Medulla oblongata (tissue), 1 donor: ENCODE data around the gene ALKBH8.
A peak's percentile ranks its signal among the peaks of the same experiment; 100 is the strongest.
"Not testable (repeated sequence)": the region's sequence is repeated elsewhere in the genome, so short reads cannot be mapped to it uniquely, and the experiment has no call there.

ENCODE experiments used
- DNase-seq: peaks from one replicate; pipeline ENCODE4 v3.0.0-alpha.2; 2015; ENCODE audit errors: extremely low spot score

The ALKBH8 gene

DNA sequence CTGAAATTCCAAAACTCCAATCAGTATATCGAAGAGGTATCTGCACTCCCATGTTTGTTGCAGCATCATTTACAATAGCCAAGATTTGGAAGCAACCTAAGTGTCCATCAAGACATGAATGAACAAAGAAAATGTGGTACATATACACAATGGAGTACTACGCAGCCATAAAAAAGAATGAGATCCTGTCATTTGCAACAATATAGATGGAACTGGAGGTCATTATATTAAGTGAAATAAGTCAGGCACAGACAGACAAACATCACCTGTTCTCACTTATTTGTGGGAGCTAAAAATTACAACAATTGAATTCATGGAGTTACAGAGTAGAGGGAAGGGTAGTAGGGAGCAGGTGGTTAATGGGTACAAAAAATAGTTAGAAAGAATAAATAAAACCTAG, 13.6 kb upstream of the ALKBH8 start:
- not testable (repeated sequence) for DNase-seq

DNA sequence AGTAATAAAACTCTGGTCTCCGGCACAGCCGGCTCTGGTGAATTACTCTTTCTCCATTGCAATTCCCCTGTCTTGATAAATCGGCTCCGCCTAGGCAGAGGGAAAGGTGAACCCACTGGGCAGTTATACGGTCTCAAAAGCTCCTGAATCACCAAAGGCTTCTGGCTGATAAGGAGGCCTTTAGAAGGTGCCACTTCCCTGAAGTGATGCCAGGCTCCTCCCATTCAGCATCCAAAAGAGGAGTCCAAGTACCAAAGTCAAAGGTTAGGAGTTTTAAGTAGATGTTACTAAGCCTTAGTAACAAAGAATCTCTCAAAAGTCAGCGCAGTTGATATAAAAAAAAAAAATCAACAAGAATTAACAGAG, 11.8 kb upstream of the ALKBH8 start:
- DNase-seq, result no peak

DNA sequence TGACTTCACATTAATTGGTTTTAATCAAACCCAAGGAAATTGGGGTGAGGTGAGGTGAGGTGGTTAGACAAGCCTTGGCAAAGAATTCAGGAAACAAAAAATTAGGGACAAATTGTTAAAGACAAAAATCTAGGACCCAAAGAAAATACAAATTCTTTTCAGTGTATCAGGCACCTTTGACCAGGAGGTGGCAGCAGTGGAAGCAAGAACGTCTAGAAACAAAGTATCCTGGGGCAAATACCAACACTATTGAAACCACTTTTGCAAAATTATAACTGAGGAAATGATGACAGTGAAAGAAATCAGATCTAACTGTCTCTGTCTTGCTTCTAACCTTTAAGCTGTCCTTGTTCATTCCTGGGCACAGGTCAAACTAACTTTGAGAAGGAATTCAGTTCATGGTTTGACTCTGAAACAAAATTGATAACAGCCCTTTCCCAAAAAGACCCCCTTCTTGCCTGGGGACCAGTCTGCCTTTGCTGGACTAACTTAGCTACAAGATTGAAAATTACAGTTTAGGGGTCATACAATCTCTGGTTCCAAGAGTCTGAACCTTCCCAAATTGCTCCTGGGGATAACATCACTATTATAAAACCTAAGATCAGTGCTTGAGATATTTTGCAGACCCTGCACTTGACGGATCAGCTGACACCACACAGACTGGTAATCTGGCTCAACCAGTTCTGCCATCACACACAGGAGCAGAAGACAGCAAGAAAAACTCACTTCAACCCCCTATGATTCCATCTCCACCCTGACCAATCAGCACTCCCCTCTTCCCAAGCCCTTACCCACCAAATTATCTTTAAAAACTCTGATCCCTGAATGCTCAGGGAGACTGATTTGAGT, 11.2 kb upstream of the ALKBH8 start:
- peak; percentile 63 for DNase-seq

DNA sequence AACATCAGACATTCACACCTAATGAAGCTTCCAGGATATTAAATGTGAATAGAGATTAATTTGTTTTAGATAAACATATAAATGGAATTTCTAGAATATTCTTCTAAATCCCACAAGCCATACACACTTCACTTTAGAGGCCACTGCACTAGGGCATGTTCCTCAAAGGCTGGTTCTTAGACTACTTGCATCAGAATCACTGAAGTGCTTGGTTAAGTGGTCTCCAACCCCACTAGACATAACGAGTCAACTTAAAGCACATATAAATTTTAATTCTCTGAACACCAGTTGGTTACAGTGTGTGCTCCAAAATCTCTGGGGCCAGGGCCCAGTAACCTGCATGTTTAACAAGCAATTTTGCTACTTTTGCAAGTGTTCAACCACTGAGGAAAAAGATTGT, 7.9 kb upstream of the ALKBH8 start:
- no peak for DNase-seq

DNA sequence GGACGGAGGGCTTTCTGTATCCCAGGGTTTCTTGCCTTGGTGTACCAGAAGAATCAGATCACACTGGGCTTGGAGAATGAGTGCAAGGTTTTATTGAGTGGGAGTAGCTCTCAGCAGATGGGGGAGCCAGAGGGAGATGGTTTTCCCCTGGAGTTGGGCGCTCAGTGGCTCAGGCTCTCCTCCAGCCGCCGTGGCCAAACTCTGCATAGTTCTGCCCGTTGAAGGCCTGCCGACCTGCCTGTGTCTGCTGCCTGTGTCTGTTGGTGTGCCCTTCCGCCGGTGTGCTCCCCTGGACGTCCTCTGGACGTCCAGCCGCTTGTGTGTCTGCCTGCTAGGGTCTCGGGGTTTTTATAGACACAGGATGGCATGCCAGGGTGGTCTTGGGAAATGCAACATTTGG, 4.5 kb upstream of the ALKBH8 start:
- DNase-seq, result no peak

DNA sequence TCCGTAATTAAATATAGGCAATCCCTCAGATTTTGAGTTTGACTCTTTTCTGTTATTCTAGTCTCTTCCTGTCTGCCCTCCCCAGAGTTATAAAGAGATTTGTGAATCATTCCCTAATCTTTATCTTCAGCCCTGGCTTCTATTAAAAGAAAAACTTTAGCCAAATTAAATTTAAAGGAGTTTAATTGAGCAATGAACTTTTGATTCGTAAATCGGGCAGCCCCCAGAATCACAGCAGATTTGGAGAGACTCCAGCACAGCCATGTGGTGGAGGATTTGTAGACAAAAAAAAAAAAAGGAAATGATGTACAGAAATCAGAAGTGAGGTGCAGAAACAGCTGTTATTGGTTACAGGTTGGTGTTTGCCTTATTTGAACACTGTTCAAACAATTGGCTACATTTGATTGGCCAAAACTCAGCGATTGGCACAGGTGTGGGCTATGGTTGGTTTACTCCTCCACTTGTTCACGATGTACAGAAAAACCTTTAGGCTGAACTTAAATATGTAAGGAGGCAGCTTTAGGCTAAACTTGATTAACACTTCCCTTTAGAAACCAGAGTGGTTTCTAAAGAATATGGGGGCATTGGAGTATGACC, 2.3 kb upstream of the ALKBH8 start:
- no peak for DNase-seq

DNA sequence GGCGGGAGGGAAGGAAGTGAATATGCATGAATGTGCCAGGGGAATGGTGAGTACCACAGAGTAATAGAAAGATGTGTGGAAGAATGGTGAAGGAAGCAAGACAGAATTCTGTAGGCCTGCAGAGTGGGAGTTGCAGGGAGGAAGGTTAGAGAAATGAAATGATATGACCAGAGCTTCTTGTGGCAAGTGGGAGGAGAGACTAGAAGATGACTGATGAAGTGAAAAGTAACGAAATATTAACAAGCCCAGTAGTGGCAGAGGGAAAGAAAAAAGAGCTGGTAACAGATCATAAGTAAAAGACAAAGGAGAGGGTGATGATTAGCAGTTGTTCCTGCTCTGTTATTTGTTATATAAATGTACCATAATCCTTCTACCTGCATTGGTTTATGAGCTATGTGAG, 1.0 kb upstream of the ALKBH8 start:
- DNase-seq, result no peak

DNA sequence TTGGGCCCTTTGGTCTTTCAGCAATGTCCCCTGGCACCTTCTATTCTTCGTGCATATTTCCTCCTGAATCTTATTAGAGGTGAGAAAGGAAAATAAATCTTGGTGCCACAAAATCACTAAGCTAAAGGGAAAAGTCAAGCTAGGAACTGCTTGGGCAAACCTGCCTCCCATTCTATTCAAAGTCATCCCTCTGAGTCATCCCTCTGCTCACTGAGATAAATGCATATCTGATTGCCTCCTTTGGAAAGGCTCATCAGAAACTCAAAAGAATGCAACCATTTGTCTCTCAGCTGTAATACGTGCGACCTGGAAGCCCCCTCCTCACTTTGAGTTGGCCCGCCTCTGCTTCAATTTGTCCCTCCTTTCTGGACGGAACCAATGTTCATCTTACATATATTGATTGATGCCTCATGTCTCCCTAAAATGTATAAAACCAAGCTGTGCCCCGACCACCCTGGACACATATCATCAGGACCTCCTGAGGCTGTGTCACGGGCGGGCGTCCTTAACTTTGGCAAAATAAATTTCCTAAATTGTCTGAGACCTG, 493 bp upstream of the ALKBH8 start:
- not testable (repeated sequence) for DNase-seq

DNA sequence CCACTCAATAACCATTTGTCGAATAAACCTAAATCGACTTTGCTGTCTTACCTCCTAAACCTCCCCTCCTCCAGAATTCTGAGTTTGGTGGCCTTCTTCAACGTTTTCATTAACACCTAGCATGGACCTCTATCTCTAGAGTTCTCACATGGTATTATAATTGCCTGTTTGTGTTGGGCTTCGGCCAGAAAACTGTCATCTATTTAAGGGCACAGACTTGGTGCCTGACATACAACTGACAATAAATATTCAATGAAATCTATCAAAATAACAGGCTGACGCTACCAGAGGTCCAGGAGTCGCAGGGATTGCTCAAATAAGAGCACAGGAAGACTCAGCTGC, 687 bp downstream of the ALKBH8 start:
- DNase-seq, result peak; percentile 21

DNA sequence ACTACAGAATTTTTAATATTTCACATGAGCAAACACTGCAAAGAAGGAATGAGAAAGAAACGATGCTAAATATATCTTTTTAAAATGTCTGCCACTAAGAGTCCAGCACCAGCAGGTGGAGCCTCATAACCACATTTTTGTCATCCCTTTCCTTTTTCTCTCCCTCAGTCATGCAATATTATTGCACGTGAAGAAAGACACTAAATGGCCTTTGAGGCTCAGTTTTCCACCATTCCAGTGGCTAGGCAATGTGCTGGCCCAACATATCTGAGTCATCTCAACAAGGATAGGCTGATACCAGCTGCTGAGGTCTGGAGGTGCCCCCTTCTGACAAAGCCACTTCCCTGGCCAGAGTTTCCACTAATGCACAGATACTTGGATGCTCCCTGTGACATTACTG, 1.8 kb downstream of the ALKBH8 start:
- peak; percentile 45 for DNase-seq

DNA sequence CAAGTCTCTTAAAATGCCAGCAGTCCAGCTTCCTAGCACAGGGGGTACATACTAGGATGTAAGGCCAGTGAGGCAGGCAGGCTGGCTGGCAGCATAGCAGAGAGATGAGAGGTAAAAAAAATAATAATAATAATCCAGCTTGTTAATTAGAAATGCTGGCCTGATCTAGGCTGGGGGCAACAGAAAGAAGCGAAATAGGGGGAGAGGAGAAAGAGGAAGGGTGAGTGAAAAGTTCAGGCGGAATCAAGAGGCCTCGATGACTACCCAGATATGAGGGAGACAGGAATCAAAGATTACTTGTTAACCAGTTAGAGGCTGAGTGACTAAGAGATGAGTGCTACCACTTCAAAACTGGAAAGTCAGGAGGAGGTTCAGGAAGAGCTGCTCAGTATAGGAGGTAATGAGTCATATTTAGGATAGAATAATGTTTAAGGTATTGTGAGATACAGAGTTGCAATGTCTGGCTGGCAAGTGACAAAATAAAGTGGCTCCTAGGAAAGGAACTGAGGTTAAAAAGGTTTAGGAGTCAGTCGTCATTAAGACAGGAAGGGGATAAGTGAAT, 2.8 kb downstream of the ALKBH8 start:
- no peak for DNase-seq

DNA sequence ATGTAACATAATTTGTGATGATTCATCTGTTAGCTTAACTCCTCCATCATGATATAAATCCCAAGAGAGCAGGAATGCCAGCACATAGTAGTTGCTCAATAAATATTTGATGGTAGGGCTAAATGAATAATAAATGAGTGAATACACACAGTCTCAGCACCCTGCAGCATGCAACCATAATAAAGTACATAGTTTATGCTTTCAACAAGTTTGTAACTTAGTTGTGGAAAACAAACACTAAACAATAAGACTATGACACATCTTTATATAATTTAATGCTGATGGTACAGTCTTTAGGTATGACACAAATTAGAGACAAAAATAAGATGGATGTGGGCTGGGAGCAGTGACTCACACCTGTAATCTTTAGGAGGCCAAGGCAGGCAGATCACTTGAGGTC, 3.8 kb downstream of the ALKBH8 start:
- DNase-seq, result no peak

DNA sequence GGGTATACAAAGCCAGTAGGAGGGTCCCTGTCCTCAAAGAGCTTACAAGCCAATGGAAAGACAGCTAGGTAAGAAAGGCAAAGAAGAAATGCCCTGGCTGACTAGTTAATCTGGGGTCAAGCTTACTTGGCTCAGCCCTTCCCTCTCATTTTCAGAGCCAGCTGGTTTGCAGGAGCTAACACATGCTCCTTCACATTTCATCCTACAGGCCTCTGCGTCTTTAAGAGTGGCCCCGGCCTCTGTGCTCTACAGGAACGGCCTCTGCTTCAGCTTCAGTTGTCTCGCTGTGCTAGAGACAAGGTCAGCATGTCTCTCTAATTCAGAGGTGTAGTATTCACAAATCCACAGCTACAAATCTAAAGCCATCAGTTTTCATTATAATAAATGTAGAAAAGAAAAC, 15.2 kb downstream of the ALKBH8 start:
- no peak for DNase-seq

DNA sequence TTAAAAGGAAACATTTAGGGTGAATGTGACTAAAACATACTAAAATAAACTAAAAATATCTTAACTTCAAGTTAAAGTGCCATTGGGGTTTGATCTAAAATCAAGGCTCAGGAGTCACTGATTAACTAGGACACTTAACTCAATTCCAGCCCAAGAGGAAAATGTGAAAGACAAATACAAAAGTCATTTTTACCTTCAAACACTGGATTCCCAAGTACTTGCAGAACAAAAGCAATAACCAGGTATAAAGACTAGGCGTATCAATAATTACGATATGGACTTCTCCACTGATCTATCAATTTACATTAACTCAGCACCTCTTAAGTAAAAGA, 15.6 kb downstream of the ALKBH8 start:
- DNase-seq, result no peak

DNA sequence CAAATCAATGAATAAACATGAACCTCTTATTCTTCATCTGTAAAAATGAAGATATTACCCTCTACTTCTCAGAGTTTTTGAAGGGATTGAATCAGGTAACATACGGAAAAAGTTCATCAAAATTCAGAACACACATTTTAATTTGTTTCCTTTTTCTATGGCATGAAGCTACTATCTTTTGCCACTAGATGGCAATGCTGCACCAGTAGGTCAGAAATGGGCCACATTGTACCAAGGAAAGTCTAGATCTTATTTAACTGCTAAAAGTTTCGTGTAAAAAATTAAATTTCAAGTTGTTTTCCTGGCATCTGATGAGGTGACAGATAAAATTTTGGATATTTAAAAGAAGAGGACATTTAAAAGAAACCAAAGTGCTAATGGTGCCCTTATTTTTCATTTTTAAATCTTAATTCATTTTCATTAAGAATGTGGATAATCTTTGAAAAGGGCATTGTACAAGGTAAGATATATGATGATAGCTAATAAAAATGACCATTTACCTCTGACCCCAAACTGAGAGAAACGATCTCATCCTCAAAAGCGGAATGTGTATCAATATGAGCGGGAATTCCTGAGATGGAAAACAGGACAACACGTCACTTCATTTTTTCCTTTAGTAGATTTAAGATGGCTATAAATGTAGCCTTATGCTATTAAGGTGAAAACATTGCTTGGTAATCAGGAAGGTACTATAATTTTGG, 16.1 kb downstream of the ALKBH8 start:
- peak; percentile 74 for DNase-seq

DNA sequence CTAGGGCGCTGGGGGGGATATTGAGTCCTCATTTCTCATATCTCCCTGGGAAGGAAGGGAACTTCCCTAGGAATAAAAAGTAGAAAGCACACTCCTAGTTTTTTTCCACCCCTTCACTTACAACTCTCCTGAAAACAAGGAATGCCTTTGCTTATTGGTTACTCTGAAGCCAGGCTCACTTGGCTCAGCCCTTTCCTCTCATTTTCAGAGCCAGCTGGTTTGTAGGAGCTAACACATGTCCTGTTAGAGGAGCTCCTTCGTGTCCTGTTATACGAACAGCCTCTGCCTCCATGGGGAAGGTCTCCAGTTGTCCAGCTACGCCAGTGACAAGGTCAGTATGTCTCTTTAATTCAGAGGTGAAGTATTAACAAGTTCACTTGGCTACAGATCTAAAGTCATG, 17.6 kb downstream of the ALKBH8 start:
- DNase-seq, result peak; percentile 22

DNA sequence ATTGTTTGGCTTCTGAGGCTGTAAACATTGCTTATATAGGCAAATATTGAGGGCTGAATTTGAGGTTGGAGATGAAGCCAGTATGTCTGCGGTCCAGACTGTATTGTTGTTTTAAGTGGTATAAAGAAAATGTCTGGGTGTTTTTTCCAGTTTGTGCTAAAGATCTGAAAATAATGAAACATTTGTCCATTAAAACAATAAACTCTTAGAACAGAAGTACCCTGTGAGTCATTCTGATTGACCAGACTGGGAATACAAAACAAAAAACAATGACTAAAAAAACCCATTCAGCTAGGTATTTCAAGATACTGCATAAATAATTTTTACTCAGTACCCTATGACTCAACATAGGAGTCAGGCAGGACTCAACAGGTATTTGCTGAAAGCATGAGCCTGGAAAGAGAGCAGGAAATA, 20.4 kb downstream of the ALKBH8 start:
- DNase-seq, result peak; percentile 33

DNA sequence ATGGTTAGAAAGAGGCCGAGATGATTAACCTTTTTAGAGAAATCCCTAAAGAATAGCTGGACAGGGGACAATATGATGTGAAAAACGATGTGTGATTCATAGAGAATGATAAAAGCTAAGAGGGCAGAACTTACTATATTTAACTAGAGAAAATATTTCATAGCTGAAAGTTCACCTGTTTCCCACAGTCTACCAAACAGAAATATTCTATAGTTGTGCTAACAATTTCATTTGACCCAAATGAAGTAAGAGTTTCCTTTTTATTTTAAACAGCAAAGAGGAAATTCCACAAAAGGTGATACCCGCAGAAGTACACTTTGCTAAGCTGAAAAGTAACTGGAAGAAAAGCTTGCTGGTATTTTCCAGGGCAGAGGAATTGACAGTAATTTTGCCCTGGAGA, 26.7 kb downstream of the ALKBH8 start:
- no peak for DNase-seq

DNA sequence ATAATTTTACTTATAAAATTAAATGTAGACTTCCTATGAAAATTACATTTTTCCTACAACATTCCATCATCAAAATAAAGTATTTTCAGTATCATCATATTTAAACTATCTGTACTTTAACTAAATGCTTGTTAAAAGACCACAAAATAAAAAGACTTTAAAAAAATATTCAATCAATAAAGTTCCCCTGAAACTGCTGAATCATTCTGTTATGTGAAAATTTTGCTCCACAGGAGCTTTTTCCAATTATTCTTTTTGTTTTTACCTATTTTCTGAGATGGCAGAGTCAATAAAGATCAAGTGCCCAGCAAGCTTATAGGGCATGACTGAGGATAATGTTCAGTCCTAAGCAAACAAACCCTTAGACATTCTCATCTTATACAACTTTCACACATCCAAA, 27.3 kb downstream of the ALKBH8 start:
- DNase-seq, result no peak

DNA sequence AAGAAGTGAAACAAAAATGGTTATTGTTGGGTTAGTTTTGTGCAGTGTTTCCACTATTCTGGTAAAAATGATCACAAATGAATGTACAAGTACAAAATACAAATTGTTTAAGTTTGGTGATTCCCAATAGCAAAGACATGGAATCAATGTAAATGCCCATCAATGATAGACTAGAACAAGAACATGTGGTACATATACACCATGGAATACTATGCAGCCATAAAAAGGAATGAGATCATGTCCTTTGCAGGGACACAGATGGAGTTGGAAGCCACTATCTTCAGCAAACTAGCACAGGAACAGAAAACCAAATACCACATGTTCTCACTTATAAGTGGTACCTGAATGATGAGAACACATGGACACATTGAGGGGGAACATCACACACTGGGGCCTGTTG, 28.4 kb downstream of the ALKBH8 start:
- not testable (repeated sequence) for DNase-seq

DNA sequence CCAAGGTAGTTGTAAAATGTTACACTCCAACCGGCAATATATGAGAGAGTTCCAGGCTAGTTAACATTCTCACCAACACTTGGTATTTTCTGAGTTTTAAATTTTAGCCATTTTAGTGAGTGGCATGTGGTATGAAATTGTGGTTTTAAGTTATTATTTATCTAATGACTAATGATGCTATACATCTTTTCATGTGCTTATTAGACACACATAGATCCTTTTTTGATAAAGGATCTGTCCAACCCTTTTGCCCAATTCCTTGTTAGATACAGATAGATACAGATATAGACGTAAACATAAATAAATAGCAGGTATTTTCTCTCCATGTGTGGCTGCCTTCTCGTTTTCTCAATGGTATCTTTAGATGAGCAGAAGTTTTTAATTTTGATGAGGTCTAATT, 39.3 kb downstream of the ALKBH8 start:
- no peak for DNase-seq

DNA sequence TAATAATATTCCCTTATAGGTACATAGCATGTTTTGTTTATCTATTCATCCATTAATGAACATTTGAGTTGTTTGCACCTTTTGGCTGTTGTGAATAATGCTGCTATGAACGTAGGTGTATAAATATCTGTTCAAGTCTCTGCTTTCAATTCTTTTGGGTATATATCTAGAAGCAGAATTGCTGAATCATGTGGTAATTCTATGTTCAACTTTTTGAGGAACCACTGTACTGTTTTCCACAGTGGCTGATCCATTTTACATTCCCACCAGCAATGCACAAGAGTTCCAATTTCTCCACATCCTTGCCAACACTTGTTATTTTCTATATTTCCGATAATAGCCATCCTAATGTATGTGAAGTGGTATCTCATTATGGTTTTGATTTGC, 56.7 kb downstream of the ALKBH8 start:
- no peak for DNase-seq
